ENCODE measurements around the gene FARSB.

DNA sequence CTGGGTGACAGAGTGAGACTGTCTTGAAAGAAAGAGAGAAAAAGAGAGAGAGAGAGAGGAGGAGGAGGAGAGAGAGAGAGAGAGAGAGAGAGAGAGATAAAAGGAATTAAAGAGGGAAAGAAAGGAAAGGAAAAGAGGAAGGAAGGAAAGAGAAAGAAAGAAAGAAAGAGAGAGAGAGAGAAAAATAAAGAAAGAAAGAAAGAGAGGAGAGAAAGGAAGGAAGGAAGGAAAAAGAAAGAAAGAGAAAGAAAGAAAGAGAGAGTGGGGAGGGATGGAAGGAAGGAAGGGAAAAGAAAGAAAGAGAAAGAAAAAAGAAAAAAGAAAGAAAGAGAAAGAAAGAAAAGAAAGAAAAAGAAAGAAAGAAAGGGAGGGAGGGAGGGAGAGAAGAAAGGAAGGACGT is 45.3 kb upstream of the FARSB start:
- TF ChIP-seq, protein P1, sequence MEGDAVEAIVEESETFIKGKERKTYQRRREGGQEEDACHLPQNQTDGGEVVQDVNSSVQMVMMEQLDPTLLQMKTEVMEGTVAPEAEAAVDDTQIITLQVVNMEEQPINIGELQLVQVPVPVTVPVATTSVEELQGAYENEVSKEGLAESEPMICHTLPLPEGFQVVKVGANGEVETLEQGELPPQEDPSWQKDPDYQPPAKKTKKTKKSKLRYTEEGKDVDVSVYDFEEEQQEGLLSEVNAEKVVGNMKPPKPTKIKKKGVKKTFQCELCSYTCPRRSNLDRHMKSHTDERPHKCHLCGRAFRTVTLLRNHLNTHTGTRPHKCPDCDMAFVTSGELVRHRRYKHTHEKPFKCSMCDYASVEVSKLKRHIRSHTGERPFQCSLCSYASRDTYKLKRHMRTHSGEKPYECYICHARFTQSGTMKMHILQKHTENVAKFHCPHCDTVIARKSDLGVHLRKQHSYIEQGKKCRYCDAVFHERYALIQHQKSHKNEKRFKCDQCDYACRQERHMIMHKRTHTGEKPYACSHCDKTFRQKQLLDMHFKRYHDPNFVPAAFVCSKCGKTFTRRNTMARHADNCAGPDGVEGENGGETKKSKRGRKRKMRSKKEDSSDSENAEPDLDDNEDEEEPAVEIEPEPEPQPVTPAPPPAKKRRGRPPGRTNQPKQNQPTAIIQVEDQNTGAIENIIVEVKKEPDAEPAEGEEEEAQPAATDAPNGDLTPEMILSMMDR (IDR thresholded peaks at IDR 0.05), result no peak
- no peak for TF ChIP-seq POLR2A (IDR thresholded peaks at IDR 0.05)
